Measurements from ENCODE around the gene SBNO2. TPM values are rescaled to one million over a fixed set of nuclear protein-coding genes. Genes with fewer than 3 reads are reported as not detected.

Gene SBNO2
- total and polyA plus RNA-seq, 9 of the 15 experiments (the other 6 are each of a cell fraction or from before 2014, with no cell fraction given): 0.01 to 46.2 (median 6.7) TPM

DNA sequence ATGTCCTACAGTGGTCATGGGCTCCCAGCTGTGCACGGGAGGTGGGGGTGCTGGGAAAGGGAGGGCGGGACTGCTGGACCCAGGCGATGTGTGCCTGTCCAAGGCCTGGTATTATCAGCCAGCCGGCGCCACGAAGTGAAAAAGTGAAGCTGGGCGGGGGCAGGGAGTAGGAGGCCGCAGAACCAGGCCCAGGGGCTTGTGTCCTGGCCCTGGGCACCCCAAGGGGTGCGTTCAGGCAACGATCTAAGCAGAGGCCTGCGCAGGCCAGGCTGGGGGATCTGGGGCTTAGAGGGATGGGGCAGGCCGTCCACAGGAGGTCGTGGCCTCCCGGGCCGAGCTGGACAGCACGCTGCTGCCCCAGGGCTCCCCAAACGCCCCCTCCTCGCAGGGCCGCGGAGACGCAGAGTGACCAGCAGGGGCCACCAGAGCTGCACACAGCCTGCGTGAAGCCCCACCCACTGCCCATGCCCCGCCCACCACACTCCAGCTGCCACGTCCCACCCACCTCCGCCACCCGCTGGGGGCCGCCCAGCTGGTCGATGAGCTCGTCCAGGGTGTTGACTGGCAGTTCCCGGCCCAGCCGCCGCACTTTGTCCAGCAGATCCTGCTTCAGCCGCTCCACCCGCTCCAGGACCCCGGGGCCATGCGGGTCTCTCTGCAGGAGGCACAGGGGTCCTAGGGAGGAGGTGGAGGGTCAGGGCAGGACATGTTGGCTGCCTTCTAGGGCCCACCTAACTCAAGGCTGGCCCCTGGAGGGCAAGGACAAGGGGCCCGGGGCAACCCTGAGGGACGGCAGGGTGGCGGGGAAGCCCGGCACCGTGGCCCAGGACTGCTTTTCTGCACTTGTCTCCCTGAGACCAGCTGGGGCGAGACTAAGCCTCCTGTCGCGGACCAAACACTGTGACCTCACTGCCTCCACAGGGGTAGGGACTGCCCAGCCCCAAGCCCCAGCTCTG lies 60.8 kb downstream of the SBNO2 start (continued):
- TF ChIP-seq TAL1 (IDR thresholded peaks at IDR 0.05) (no peak), CBX8 (IDR thresholded peaks at IDR 0.05; ENCODE audit: borderline replicate concordance, extremely low read depth, low read depth, low read length, poor library complexity, severe bottlenecking) (no peak), CHD1 (IDR thresholded peaks at IDR 0.05; ENCODE audit: low read length) (no peak), LCOR (CRISPR knock-in tag; IDR thresholded peaks at IDR 0.05) (no peak; the same call in 1 of the 2 replicates), PTBP1 (IDR thresholded peaks at IDR 0.05; ENCODE audit: low read depth, low read length) (no peak), L3MBTL2 (IDR thresholded peaks at IDR 0.05) (no peak), ZNF76 (CRISPR knock-in tag; IDR thresholded peaks at IDR 0.05; ENCODE audit: borderline replicate concordance) (no peak), BHLHE40 (IDR thresholded peaks at IDR 0.05; ENCODE audit: low read length) (0 out of 2 replicates have a peak, but pooled peaks have one; percentile 15), NFATC3 (IDR thresholded peaks at IDR 0.05) (no peak), ZNF134 (CRISPR knock-in tag; conservative IDR thresholded peaks at IDR 0.05) (no peak), MIER1 (IDR thresholded peaks at IDR 0.05; ENCODE audit: low read depth) (no peak), ASH1L (IDR thresholded peaks at IDR 0.05; ENCODE audit: borderline replicate concordance, low read depth, partially characterized antibody) (no peak), RBM14 (IDR thresholded peaks at IDR 0.05; ENCODE audit: borderline replicate concordance, insufficient read depth, low read depth, low read length) (0 out of 2 replicates have a peak, but pooled peaks have one; percentile 55), ETV1 (tag; conservative IDR thresholded peaks at IDR 0.05; ENCODE audit: low read depth) (no peak), TFAM (CRISPR knock-in tag; conservative IDR thresholded peaks at IDR 0.05) (no peak), MAFF (IDR thresholded peaks at IDR 0.05; ENCODE audit: low read length) (no peak)
- TF ChIP-seq, protein P1, sequence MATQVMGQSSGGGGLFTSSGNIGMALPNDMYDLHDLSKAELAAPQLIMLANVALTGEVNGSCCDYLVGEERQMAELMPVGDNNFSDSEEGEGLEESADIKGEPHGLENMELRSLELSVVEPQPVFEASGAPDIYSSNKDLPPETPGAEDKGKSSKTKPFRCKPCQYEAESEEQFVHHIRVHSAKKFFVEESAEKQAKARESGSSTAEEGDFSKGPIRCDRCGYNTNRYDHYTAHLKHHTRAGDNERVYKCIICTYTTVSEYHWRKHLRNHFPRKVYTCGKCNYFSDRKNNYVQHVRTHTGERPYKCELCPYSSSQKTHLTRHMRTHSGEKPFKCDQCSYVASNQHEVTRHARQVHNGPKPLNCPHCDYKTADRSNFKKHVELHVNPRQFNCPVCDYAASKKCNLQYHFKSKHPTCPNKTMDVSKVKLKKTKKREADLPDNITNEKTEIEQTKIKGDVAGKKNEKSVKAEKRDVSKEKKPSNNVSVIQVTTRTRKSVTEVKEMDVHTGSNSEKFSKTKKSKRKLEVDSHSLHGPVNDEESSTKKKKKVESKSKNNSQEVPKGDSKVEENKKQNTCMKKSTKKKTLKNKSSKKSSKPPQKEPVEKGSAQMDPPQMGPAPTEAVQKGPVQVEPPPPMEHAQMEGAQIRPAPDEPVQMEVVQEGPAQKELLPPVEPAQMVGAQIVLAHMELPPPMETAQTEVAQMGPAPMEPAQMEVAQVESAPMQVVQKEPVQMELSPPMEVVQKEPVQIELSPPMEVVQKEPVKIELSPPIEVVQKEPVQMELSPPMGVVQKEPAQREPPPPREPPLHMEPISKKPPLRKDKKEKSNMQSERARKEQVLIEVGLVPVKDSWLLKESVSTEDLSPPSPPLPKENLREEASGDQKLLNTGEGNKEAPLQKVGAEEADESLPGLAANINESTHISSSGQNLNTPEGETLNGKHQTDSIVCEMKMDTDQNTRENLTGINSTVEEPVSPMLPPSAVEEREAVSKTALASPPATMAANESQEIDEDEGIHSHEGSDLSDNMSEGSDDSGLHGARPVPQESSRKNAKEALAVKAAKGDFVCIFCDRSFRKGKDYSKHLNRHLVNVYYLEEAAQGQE (IDR thresholded peaks at IDR 0.05; ENCODE audit: borderline replicate concordance): peak; percentile 84
- TF ChIP-seq, protein P1 (CRISPR knock-in tag; IDR thresholded peaks at IDR 0.05; ENCODE audit: low read depth): no peak
- TF ChIP-seq, protein P2, sequence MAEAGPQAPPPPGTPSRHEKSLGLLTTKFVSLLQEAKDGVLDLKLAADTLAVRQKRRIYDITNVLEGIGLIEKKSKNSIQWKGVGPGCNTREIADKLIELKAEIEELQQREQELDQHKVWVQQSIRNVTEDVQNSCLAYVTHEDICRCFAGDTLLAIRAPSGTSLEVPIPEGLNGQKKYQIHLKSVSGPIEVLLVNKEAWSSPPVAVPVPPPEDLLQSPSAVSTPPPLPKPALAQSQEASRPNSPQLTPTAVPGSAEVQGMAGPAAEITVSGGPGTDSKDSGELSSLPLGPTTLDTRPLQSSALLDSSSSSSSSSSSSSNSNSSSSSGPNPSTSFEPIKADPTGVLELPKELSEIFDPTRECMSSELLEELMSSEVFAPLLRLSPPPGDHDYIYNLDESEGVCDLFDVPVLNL (CRISPR knock-in tag; IDR thresholded peaks at IDR 0.05; ENCODE audit: low read depth): no peak
